ENCODE measurements around the gene FLRT2. TPM values are rescaled to one million over a fixed set of nuclear protein-coding genes. Genes with fewer than 3 reads are reported as not detected.

The FLRT2 gene
- polyA plus RNA-seq, 2 of the 4 experiments (the other 2 are of a cell fraction): 6.8 to 7.5 TPM

DNA sequence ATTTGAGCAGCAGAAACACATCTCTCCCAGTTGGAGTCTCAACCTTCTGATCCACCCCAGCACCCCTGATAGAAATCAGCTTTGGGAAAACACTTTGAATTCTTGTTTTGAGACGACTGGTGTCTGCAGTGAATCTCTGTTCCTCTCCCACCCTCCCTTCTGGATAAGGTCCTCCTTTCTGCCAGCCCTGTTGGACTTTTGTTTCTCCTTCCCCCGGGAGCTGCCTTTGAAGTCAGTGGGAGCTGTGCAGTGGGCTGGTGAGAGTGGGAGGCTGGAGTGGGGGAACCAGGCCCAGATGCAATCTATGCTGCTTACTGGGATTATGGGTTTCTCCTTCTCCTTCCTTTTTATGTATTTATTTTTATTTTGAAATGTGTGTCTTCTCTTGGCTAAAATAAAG, 49.0 kb downstream of the FLRT2 start:
- no peak for FAIRE-seq
- CTCF ChIA-PET: no interaction called here
- no peak overlapping the region for H3K4me3 ChIP-seq
- H3K4me2 ChIP-seq: no peak overlapping the region
- TF ChIP-seq, protein P1, sequence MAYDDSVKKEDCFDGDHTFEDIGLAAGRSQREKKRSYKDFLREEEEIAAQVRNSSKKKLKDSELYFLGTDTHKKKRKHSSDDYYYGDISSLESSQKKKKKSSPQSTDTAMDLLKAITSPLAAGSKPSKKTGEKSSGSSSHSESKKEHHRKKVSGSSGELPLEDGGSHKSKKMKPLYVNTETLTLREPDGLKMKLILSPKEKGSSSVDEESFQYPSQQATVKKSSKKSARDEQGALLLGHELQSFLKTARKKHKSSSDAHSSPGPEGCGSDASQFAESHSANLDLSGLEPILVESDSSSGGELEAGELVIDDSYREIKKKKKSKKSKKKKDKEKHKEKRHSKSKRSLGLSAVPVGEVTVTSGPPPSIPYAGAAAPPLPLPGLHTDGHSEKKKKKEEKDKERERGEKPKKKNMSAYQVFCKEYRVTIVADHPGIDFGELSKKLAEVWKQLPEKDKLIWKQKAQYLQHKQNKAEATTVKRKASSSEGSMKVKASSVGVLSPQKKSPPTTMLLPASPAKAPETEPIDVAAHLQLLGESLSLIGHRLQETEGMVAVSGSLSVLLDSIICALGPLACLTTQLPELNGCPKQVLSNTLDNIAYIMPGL (CRISPR knock-in tag; IDR thresholded peaks at IDR 0.05; ENCODE audit: borderline replicate concordance): no peak
- TF ChIP-seq TP53 (CRISPR knock-in tag; IDR thresholded peaks at IDR 0.05) (no peak), JUN (IDR thresholded peaks at IDR 0.05) (no peak), CHD2 (IDR thresholded peaks at IDR 0.05; ENCODE audit: low read length, partially characterized antibody) (no peak), FOXS1 (CRISPR knock-in tag; IDR thresholded peaks at IDR 0.05) (no peak), ESRRA (IDR thresholded peaks at IDR 0.05; ENCODE audit: borderline replicate concordance, low read length) (no peak), HOXA7 (CRISPR knock-in tag; IDR thresholded peaks at IDR 0.05) (no peak), RFX5 (IDR thresholded peaks at IDR 0.05) (no peak), RNF2 (IDR thresholded peaks at IDR 0.05; ENCODE audit: borderline replicate concordance, low read depth) (no peak), ZC3H11A (IDR thresholded peaks at IDR 0.05) (no peak), HEYL (CRISPR knock-in tag; IDR thresholded peaks at IDR 0.05) (no peak)
- TF ChIP-seq, protein P2, sequence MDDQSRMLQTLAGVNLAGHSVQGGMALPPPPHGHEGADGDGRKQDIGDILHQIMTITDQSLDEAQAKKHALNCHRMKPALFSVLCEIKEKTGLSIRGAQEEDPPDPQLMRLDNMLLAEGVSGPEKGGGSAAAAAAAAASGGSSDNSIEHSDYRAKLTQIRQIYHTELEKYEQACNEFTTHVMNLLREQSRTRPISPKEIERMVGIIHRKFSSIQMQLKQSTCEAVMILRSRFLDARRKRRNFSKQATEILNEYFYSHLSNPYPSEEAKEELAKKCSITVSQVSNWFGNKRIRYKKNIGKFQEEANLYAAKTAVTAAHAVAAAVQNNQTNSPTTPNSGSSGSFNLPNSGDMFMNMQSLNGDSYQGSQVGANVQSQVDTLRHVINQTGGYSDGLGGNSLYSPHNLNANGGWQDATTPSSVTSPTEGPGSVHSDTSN (IDR thresholded peaks at IDR 0.05): no peak
- DNase-seq (ENCODE audit: low read depth in 1 of 2, low spot score in 1 of 2): no peak
- no peaks in the 10 kb centered on the region for H3K9me3 ChIP-seq
- H3K27ac ChIP-seq: no peak overlapping the region
- no peak for ATAC-seq
- 0 out of 3 replicates have a peak, but pooled peaks cover 4% of the 10 kb centered on the region for H3K4me1 ChIP-seq
- WGBS (ENCODE audit: missing lambda C conversion rate): 61% methylated on average over 2 of the region's 2 CpGs
- POLR2A ChIA-PET: no interaction called here

DNA sequence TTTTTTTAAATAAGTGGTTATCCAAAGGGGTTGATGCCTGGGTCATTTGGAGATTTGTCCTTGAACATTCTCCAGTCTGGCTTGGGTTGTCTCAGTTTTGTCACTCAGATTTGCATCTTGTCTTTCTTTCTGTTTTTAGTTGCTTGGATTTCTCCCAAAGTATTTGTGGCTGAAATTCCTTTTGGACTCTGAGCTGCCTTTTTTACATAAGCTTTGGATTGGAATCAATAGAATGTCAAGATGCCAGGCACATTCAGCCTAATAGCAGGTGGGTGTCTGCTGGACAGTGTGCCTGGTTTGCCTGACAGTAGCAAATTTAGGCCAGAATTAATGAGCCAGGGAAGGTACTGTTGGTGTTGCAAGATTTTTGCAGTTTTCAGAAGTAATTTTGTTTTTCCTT, 50.0 kb downstream of the FLRT2 start:
- Histone ChIP-seq H3K27ac (no peak overlapping the region), H3K4me1 (0 out of 3 replicates have a peak, but pooled peaks cover 3% of the 10 kb centered on the region), H3K4me2 (no peak overlapping the region), H3K9me3 (no peaks in the 10 kb centered on the region), H3K4me3 (no peak overlapping the region)
- TF ChIP-seq, protein P3, sequence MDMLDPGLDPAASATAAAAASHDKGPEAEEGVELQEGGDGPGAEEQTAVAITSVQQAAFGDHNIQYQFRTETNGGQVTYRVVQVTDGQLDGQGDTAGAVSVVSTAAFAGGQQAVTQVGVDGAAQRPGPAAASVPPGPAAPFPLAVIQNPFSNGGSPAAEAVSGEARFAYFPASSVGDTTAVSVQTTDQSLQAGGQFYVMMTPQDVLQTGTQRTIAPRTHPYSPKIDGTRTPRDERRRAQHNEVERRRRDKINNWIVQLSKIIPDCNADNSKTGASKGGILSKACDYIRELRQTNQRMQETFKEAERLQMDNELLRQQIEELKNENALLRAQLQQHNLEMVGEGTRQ (IDR thresholded peaks at IDR 0.05): no peak
- DNase-seq (ENCODE audit: low read depth in 1 of 2, low spot score in 1 of 2): no peak
- ATAC-seq: no peak
- ChIA-PET POLR2A (no interaction called here), CTCF (no interaction called here)
- FAIRE-seq: no peak

DNA sequence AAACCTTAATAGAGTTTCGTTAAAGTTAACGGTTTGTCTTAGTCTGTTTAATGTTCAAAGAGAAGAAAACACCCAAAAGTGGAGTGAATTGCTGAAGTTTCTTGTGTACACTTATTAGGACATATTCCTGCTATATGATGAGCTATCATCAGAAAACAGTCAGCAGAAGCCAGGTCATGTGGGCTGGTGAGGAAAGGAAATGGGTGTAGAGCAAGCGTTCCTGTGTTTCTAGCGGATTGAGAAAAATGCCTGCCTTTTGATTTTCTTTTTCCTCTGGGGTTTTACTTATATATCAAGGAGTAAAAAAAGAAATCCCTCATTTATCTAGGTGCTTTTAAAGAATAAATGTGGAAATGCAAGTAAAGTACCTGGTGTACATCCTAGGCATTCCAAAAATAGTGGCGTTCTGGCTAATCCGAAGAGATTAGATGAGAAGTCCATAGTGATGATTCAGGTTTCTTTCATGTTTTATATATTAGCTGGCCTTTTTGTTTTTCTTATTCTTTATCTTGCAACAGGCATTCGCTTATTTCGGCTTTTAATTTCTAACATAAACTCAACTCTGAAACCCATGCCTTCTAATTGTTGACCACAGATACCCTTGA, 50.7 kb downstream of the FLRT2 start:
- Histone ChIP-seq H3K4me1 (no peaks in the 10 kb centered on the region), H3K27ac (no peak overlapping the region), H3K4me2 (no peak overlapping the region), H3K4me3 (no peak overlapping the region), H3K9me3 (no peaks in the 10 kb centered on the region)
- TF ChIP-seq CHD2 (IDR thresholded peaks at IDR 0.05; ENCODE audit: low read length, partially characterized antibody): no peak
- TF ChIP-seq FOSL2 (IDR thresholded peaks at IDR 0.05): no peak
- no peak for TF ChIP-seq FOSL2 (CRISPR knock-in tag; IDR thresholded peaks at IDR 0.05)
- TF ChIP-seq SREBF2 (IDR thresholded peaks at IDR 0.05): no peak
- no peak for TF ChIP-seq RARB (CRISPR knock-in tag; IDR thresholded peaks at IDR 0.05)
- TF ChIP-seq KDM1A (IDR thresholded peaks at IDR 0.05; ENCODE audit: low read depth): no peak
- no peak for TF ChIP-seq JUN (IDR thresholded peaks at IDR 0.05)
- TF ChIP-seq, protein P3 (IDR thresholded peaks at IDR 0.05): no peak
- TF ChIP-seq MAFK (IDR thresholded peaks at IDR 0.05; ENCODE audit: partially characterized antibody): no peak
- no peak for TF ChIP-seq NFE2L2 (conservative IDR thresholded peaks at IDR 0.05; ENCODE audit: low read length)
- TF ChIP-seq ESRRA (IDR thresholded peaks at IDR 0.05; ENCODE audit: borderline replicate concordance, low read length): no peak
- ATAC-seq (no peak), DNase-seq (ENCODE audit: low read depth in 1 of 2, low spot score in 1 of 2) (no peak), FAIRE-seq (no peak)
- 88% methylated on average over 8 of the region's 8 CpGs for WGBS (ENCODE audit: missing lambda C conversion rate)
- POLR2A ChIA-PET: no interaction called here
- CTCF ChIA-PET: no interaction called here
